Astrocyte (in vitro differentiated cells and primary cell): ENCODE results near the gene ANKRD34A. TPM values are rescaled to one million over a fixed set of nuclear protein-coding genes. Genes with fewer than 3 reads are reported as not detected.

Source experiments
- total RNA-seq: library from RNA; stranded (reverse); gene quantifications from 2 replicates; pipeline ENCODE4 v1.2.1, GENCODE V29; 2021

The ANKRD34A gene
- total RNA-seq, 1 donor from 2014 or later: 5.8 TPM

Other genes starting within 250 kb of the ANKRD34A start
- not detected in 2 replicates for gene CD160, start 245.1 kb downstream of the ANKRD34A start, total RNA-seq
- 15.2 and 15.3 TPM in 2 replicates for gene RNF115, start 140.5 kb downstream of the ANKRD34A start, total RNA-seq
- gene POLR3C, start 140.4 kb downstream of the ANKRD34A start, total RNA-seq: 39.0 and 43.3 TPM in 2 replicates
- 2.6 and 3.3 TPM in 2 replicates for gene NUDT17, start 118.9 kb downstream of the ANKRD34A start, total RNA-seq
- gene PIAS3, start 105.5 kb downstream of the ANKRD34A start, total RNA-seq: 42.6 and 49.9 TPM in 2 replicates
- 0.07 and 0.16 TPM in 2 replicates for gene ANKRD35, start 78.7 kb downstream of the ANKRD34A start, total RNA-seq
- gene ITGA10, start 54.5 kb downstream of the ANKRD34A start, total RNA-seq: 0.65 and 1.0 TPM in 2 replicates
- 19.9 and 20.7 TPM in 2 replicates for gene PEX11B, start 45.9 kb downstream of the ANKRD34A start, total RNA-seq
- gene RBM8A, start 37.1 kb downstream of the ANKRD34A start, total RNA-seq: 157 and 177 TPM in 2 replicates
- gene LIX1L, start 6.6 kb downstream of the ANKRD34A start, total RNA-seq: 35.4 and 37.2 TPM in 2 replicates
- 19.2 and 20.5 TPM in 2 replicates for gene POLR3GL, start 115 bp upstream of the ANKRD34A start, total RNA-seq
- 157 and 217 TPM in 2 replicates for gene TXNIP, start 32.0 kb upstream of the ANKRD34A start, total RNA-seq
- not detected in 2 replicates for gene HJV, start 57.2 kb upstream of the ANKRD34A start, total RNA-seq
- gene NBPF10, start 180.2 kb upstream of the ANKRD34A start, total RNA-seq: 3.3 and 3.4 TPM in 2 replicates